Activated B cell treated with CpG ODN at 0.5 μM for 24 hours (primary cell): ENCODE results near the gene PAPPA. TPM values are rescaled to one million over a fixed set of nuclear protein-coding genes. Genes with fewer than 3 reads are reported as not detected.

Experiments
- ATAC-seq: fragments of 200-7000 bp; cut with Tn5 transposase; one replicate; pipeline ENCODE4 v1.10.0; 2021; ENCODE audit warnings: low read depth, mild to moderate bottlenecking, moderate library complexity
- CTCF ChIA-PET: fragments of 350-600 bp; sonication (Branson Sonifier 250); formaldehyde crosslinking; loops from one replicate; lab custom pipeline; 2021; ENCODE audit warnings: antibody characterized with exemption; lab: Charles Lee
- POLR2A ChIA-PET: fragments of 350-600 bp; sonication (Branson Sonifier 250); formaldehyde crosslinking; loops from one replicate; lab custom pipeline; 2021; ENCODE audit warnings: antibody characterized with exemption; lab: Charles Lee
- DNase-seq: peaks from one replicate; pipeline ENCODE4 v3.0.0; 2022
- H3K27ac Mint-ChIP-seq: one replicate; pipeline ENCODE4 v1.8.0; 2020; ENCODE audit warnings: mixed read lengths
- H3K27me3 Mint-ChIP-seq: one replicate; pipeline ENCODE4 v1.8.0; 2021; ENCODE audit warnings: mixed read lengths
- H3K36me3 Mint-ChIP-seq: one replicate; pipeline ENCODE4 v1.8.0; 2021; ENCODE audit warnings: low read depth, mixed read lengths
- H3K4me1 Mint-ChIP-seq: one replicate; pipeline ENCODE4 v1.8.0; 2021; ENCODE audit warnings: mixed read lengths
- H3K4me3 Mint-ChIP-seq: one replicate; pipeline ENCODE4 v1.8.0; 2020; ENCODE audit warnings: mild to moderate bottlenecking, mixed read lengths
- H3K9me3 Mint-ChIP-seq: one replicate; pipeline ENCODE4 v1.8.0; 2020; ENCODE audit warnings: mixed read lengths
- CTCF ChIP-seq: fragments of 200-600 bp; IDR thresholded peaks from one replicate; pipeline ENCODE4 v1.8.0; 2022; ENCODE audit warnings: antibody characterized with exemption, mild to moderate bottlenecking
- intact Hi-C: fragments of 100-400 bp; cut with micrococcal nuclease; formaldehyde crosslinking; loops from one replicate; pipeline ENCODE4 v1.15.1; 2024
- total RNA-seq: library from RNA; stranded (reverse); gene quantifications from 2 replicates; pipeline ENCODE4 v1.2.3, GENCODE V29; 2022

The PAPPA gene
- total RNA-seq, 1 donor from 2014 or later, result not detected

GRCh38 chr9:116174347-116174746 is 20.8 kb downstream of the PAPPA start:
- intact Hi-C loops, result no loop called here
- Mint-ChIP-seq H3K4me1 (no peaks in the 10 kb centered on the region), H3K27me3 (peaks cover 3% of the 10 kb centered on the region), H3K27ac (no peak overlapping the region), H3K9me3 (no peaks in the 10 kb centered on the region), H3K4me3 (no peak overlapping the region), H3K36me3 (no peaks in the 10 kb centered on the region)
- TF ChIP-seq CTCF, result no peak
- CTCF ChIA-PET, result no interaction called here
- ATAC-seq (no peak), DNase-seq (no peak)
- POLR2A ChIA-PET, result no interaction called here

- ATAC-seq (no peak), DNase-seq (no peak)
- ChIA-PET POLR2A (no interaction called here), CTCF (no interaction called here)
- TF ChIP-seq CTCF, result no peak
- Mint-ChIP-seq H3K4me1 (no peaks in the 10 kb centered on the region), H3K27ac (no peak overlapping the region), H3K36me3 (no peaks in the 10 kb centered on the region), H3K27me3 (peaks cover 3% of the 10 kb centered on the region), H3K4me3 (no peak overlapping the region), H3K9me3 (no peaks in the 10 kb centered on the region)
- intact Hi-C loops, result no loop called here
Observed at GRCh38 chr9:116175614-116176013, 22.0 kb downstream of the PAPPA start.

- DNase-seq (no peak), ATAC-seq (no peak)
- no peaks in the 10 kb centered on the region for H3K4me1 Mint-ChIP-seq
- no peak for TF ChIP-seq CTCF
- H3K4me3 Mint-ChIP-seq, result no peak overlapping the region
- no peaks in the 10 kb centered on the region for H3K9me3 Mint-ChIP-seq
- H3K27me3 Mint-ChIP-seq, result peaks cover 5% of the 10 kb centered on the region
- intact Hi-C loops, result no loop called here
- H3K27ac Mint-ChIP-seq, result no peak overlapping the region
- CTCF ChIA-PET, result no interaction called here
- POLR2A ChIA-PET, result no interaction called here
- H3K36me3 Mint-ChIP-seq, result no peaks in the 10 kb centered on the region
Observed at GRCh38 chr9:116178481-116179211, 25.1 kb downstream of the PAPPA start.

- peaks cover 2% of the 10 kb centered on the region for H3K27me3 Mint-ChIP-seq
- no peaks in the 10 kb centered on the region for H3K9me3 Mint-ChIP-seq
- ChIA-PET CTCF (no interaction called here), POLR2A (no interaction called here)
- ATAC-seq, result no peak
- DNase-seq, result no peak
- no peaks in the 10 kb centered on the region for H3K36me3 Mint-ChIP-seq
- H3K4me1 Mint-ChIP-seq, result no peaks in the 10 kb centered on the region
- intact Hi-C loops, result no loop called here
- no peak overlapping the region for H3K4me3 Mint-ChIP-seq
- H3K27ac Mint-ChIP-seq, result no peak overlapping the region
- no peak for TF ChIP-seq CTCF
Observed at GRCh38 chr9:116179568-116179967, 26.0 kb downstream of the PAPPA start.

- no peak for DNase-seq
- ChIA-PET CTCF (no interaction called here), POLR2A (no interaction called here)
- H3K27ac Mint-ChIP-seq, result no peak overlapping the region
- H3K4me3 Mint-ChIP-seq, result no peak overlapping the region
- no peak for ATAC-seq
- TF ChIP-seq CTCF, result no peak
- no peaks in the 10 kb centered on the region for H3K9me3 Mint-ChIP-seq
- no peaks in the 10 kb centered on the region for H3K4me1 Mint-ChIP-seq
- intact Hi-C loops, result no loop called here
- no peaks in the 10 kb centered on the region for H3K36me3 Mint-ChIP-seq
- H3K27me3 Mint-ChIP-seq, result peaks cover 2% of the 10 kb centered on the region
Observed at GRCh38 chr9:116181853-116182610, 28.4 kb downstream of the PAPPA start.
